Cardiac fibroblast (primary cell): ENCODE data around the gene DNAAF5.
"Not testable (repeated sequence)": the region's sequence is repeated elsewhere in the genome, so short reads cannot be mapped to it uniquely, and the experiment has no call there.

ENCODE experiments used
- DNase-seq, 2 donors: peaks; one replicate each; pipeline versions ENCODE4 v3.0.0 to v3.0.0-alpha.2; 2010; ENCODE audit warnings: low read depth in 2 of 2
- H3K4me3 ChIP-seq, 2 donors: replicated peaks in 1 of 2; 1 replicate in 1 of 2; 2 replicates in 1 of 2; pipeline ENCODE4 v1.5.1; 2011; ENCODE audit warnings: low read depth in 2 of 2, low read length in 2 of 2, mild to moderate bottlenecking in 2 of 2, moderate library complexity in 1 of 2
- TF ChIP-seq, protein P1 (sequence below): IDR thresholded peaks from one replicate; pipeline ENCODE4 v1.5.1; 2011; ENCODE audit warnings: low read depth, mild to moderate bottlenecking, low read length, inconsistent platforms

DNAAF5 gene

DNA sequence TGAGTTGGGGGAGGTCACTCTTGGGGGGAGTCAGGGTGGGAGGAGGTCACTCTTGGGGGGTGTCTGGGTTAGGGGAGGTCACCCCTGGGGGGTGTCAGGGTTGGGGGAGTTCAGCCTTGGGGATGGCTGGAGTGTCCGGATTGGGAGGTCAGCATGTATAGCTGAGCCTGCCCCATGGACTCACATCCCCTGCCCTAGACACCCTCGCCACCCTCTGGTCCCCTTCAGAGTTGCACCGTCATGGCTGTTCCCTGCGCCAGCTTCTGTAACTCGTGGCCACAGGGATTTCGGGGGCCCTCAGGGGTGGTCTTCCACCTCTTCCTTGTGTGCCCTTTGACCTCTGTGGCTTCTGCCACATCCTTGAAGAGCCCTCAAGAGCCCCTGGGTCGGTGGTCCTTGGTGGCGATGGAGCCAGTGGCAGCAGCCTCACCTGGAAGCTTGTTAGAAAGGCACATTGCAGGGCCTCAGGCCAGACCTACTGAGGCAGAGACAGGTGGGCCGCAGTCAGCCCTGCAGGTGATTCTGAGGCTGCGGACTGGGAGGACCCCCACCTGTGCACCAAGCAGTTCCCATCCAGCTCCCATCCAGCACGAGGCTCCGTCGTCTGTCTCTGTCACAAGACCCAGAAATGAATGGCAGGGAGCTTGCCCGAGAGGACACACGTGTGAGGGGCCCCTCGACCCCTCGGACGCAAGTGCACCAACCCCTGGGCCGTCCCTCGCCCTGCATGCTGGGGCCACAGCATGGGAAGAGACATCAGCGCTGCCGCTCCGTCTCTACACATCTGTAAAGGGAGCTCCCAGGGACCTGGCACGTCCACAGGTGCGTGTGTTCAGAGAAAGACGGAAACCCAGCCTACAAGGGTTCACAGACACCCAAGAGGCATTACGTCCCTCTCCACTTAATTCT lies 61.1 kb downstream of the DNAAF5 start:
- H3K4me3 ChIP-seq, result no peak overlapping the region
- no peak for DNase-seq
- TF ChIP-seq, protein P1, sequence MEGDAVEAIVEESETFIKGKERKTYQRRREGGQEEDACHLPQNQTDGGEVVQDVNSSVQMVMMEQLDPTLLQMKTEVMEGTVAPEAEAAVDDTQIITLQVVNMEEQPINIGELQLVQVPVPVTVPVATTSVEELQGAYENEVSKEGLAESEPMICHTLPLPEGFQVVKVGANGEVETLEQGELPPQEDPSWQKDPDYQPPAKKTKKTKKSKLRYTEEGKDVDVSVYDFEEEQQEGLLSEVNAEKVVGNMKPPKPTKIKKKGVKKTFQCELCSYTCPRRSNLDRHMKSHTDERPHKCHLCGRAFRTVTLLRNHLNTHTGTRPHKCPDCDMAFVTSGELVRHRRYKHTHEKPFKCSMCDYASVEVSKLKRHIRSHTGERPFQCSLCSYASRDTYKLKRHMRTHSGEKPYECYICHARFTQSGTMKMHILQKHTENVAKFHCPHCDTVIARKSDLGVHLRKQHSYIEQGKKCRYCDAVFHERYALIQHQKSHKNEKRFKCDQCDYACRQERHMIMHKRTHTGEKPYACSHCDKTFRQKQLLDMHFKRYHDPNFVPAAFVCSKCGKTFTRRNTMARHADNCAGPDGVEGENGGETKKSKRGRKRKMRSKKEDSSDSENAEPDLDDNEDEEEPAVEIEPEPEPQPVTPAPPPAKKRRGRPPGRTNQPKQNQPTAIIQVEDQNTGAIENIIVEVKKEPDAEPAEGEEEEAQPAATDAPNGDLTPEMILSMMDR, result no peak

GRCh38 chr7:791519-791918 lies 65.0 kb downstream of the DNAAF5 start:
- DNase-seq, result no peak
- TF ChIP-seq, protein P1, result no peak
- no peak overlapping the region for H3K4me3 ChIP-seq

- H3K4me3 ChIP-seq, result no peak overlapping the region
- no peak for DNase-seq
- TF ChIP-seq, protein P1, result no peak
Measured at GRCh38 chr7:794207-794606, 67.7 kb downstream of the DNAAF5 start.

GRCh38 chr7:794671-795329 lies 68.3 kb downstream of the DNAAF5 start:
- TF ChIP-seq, protein P1, result no peak
- no peak for DNase-seq
- no peak overlapping the region for H3K4me3 ChIP-seq

GRCh38 chr7:796434-797169 lies 70.1 kb downstream of the DNAAF5 start:
- not testable (repeated sequence) for H3K4me3 ChIP-seq, DNase-seq

GRCh38 chr7:798921-799470 lies 72.5 kb downstream of the DNAAF5 start:
- H3K4me3 ChIP-seq, result no peak overlapping the region
- DNase-seq, result no peak
- TF ChIP-seq, protein P1, result no peak
